Vagina (tissue), 1 donor: ENCODE measurements around the gene ASPDH. TPM values are rescaled to one million over a fixed set of nuclear protein-coding genes. Genes with fewer than 3 reads are reported as not detected.

Experiments used
- total RNA-seq: library from RNA; depleted of rRNA; stranded (reverse); fragments of >200 nt; gene quantifications from one replicate; pipeline ENCODE4 v1.2.3, GENCODE V29; 2016

Gene ASPDH
- total RNA-seq, 1 donor from 2014 or later, result not detected

Other genes starting within 250 kb of the ASPDH start
- gene KCNC3, start 184.5 kb downstream of the ASPDH start, total RNA-seq, result 0.98 TPM
- gene NAPSA, start 148.3 kb downstream of the ASPDH start, total RNA-seq, result 0.74 TPM
- gene NR1H2, start 137.5 kb downstream of the ASPDH start, total RNA-seq, result 84.7 TPM
- gene POLD1, start 129.6 kb downstream of the ASPDH start, total RNA-seq, result 16.7 TPM
- gene SPIB, start 95.0 kb downstream of the ASPDH start, total RNA-seq, result not detected
- not detected for gene MYBPC2, start 81.0 kb downstream of the ASPDH start, total RNA-seq
- gene EMC10, start 37.4 kb downstream of the ASPDH start, total RNA-seq, result 33.1 TPM
- not detected for gene GARIN5A, start 37.1 kb downstream of the ASPDH start, total RNA-seq
- 60.9 TPM for gene JOSD2, start 2.7 kb downstream of the ASPDH start, total RNA-seq
- 17.9 TPM for gene LRRC4B, start 54.5 kb upstream of the ASPDH start, total RNA-seq
- 2.5 TPM for gene SYT3, start 126.0 kb upstream of the ASPDH start, total RNA-seq
- gene C19orf81, start 135.5 kb upstream of the ASPDH start, total RNA-seq, result not detected
- gene SHANK1, start 205.9 kb upstream of the ASPDH start, total RNA-seq, result 0.98 TPM
- gene CLEC11A, start 209.5 kb upstream of the ASPDH start, total RNA-seq, result 25.0 TPM